Measurements from ENCODE around the gene ATAD2B. TPM values are rescaled to one million over a fixed set of nuclear protein-coding genes. Genes with fewer than 3 reads are reported as not detected.
"Not testable (repeated sequence)": the region's sequence is repeated elsewhere in the genome, so short reads cannot be mapped to it uniquely, and the experiment has no call there.

Gene ATAD2B
- total RNA-seq, 2 experiments from 2014 or later: 12.9 to 15.4 TPM

- CTCF ChIA-PET: interaction anchor here (0.6 to 0.9 kb wide), 2 partner anchors 18 to 291 kb away, joined by 3 read pairs; no protein-coding TSS in a partner anchor
- Mint-ChIP-seq H3K4me1 (ENCODE audit: low read depth) (peaks cover 1% of the 10 kb centered on the region), H3K9me3 (no peaks in the 10 kb centered on the region), H3K27me3 (ENCODE audit: low read depth) (no peaks in the 10 kb centered on the region), H3K4me3 (no peak overlapping the region), H3K27ac (no peak overlapping the region), H3K36me3 (ENCODE audit: low read depth) (peaks cover 6% of the 10 kb centered on the region)
- intact Hi-C loops (cut with micrococcal nuclease): no loop called here
- no peak for DNase-seq
These were observed 123.5 kb downstream of the ATAD2B start for GRCh38 chr2:23803264-23803964.

DNA sequence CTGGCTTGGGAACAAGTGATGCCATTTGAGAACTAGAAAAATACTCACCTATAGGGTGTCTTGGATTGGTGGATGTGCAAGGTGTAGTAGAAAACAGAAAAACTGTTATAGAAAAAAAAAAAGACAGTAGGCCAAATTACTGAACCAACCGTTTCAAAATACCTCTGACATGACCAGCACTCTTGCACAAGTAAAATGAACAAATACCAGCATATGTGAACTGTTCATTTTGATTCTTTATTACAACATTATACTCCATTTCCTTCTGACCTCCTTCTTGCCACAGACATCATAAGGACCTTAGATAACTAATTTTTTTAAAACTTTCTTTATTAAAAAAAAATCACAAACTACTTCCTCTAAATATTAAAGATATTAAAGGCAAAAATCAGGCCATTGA is 125.5 kb downstream of the ATAD2B start:
- H3K4me3 Mint-ChIP-seq: no peak overlapping the region
- peaks cover 1% of the 10 kb centered on the region for H3K4me1 Mint-ChIP-seq (ENCODE audit: low read depth)
- no peak overlapping the region for H3K27ac Mint-ChIP-seq
- peaks cover 8% of the 10 kb centered on the region for H3K36me3 Mint-ChIP-seq (ENCODE audit: low read depth)
- no peak for DNase-seq
- CTCF ChIA-PET: no interaction called here
- H3K27me3 Mint-ChIP-seq (ENCODE audit: low read depth): no peaks in the 10 kb centered on the region
- no peaks in the 10 kb centered on the region for H3K9me3 Mint-ChIP-seq
- intact Hi-C loops (cut with micrococcal nuclease): no loop called here

GRCh38 chr2:23794234-23794633 is 132.7 kb downstream of the ATAD2B start:
- H3K36me3 Mint-ChIP-seq (ENCODE audit: low read depth): peaks cover 3% of the 10 kb centered on the region
- intact Hi-C loops (cut with micrococcal nuclease): no loop called here

DNA sequence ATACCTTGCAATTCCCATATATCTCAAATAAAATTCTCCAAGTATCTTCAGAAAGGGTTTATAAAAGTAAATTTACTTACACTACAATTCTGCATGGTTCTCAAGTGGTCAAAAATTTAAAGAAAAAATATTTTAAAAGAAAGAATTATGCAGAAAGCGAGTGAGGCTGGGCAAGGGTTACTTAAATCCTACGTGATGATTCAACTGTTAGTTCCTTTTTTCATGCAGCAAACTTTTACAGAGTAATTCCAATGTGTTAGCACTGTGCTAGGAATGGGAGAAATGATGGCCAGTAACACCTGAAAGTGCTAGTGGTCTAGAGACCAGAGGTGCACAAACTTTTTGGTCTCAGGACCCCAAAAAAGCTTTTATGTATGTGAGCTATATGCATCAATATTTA is 133.4 kb downstream of the ATAD2B start:
- H3K4me3 Mint-ChIP-seq: no peak overlapping the region
- CTCF ChIA-PET: no interaction called here
- peaks cover 18% of the 10 kb centered on the region for H3K4me1 Mint-ChIP-seq (ENCODE audit: low read depth)
- no peak overlapping the region for H3K27ac Mint-ChIP-seq
- intact Hi-C loops (cut with micrococcal nuclease): no loop called here
- H3K27me3 Mint-ChIP-seq (ENCODE audit: low read depth): no peaks in the 10 kb centered on the region
- no peak for DNase-seq
- peaks cover 2% of the 10 kb centered on the region for H3K36me3 Mint-ChIP-seq (ENCODE audit: low read depth)
- H3K9me3 Mint-ChIP-seq: no peaks in the 10 kb centered on the region

More at GRCh38 chr2:23794234-23794633, 132.7 kb downstream of the ATAD2B start:
- no peak for DNase-seq
- CTCF ChIA-PET: no interaction called here
- H3K4me1 Mint-ChIP-seq (ENCODE audit: low read depth): peaks cover 10% of the 10 kb centered on the region
- no peaks in the 10 kb centered on the region for H3K9me3 Mint-ChIP-seq
- H3K27ac Mint-ChIP-seq: no peak overlapping the region
- no peaks in the 10 kb centered on the region for H3K27me3 Mint-ChIP-seq (ENCODE audit: low read depth)
- no peak overlapping the region for H3K4me3 Mint-ChIP-seq

DNA sequence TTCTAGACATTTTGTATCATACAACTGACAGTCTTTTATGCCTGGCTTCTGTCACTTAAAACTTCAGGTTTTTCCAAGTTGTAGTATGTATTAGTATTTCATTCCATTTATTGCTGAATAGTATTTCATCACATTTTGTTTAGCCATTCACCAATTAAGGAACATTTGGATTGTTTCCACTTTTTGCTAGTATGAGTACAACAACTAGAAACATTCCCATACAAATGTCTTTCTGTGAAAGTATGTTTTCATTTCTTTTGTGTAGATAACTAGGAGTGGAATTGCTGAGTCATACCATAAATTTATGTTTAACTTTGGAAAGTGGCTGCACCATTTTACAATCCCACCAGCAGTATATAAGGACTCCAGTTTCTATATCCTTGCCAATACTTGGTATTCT is 135.9 kb downstream of the ATAD2B start:
- Mint-ChIP-seq H3K36me3 (ENCODE audit: low read depth) (peaks cover 6% of the 10 kb centered on the region), H3K9me3 (no peaks in the 10 kb centered on the region), H3K4me3 (no peak overlapping the region), H3K4me1 (ENCODE audit: low read depth) (peaks cover 28% of the 10 kb centered on the region), H3K27me3 (ENCODE audit: low read depth) (no peaks in the 10 kb centered on the region), H3K27ac (no peak overlapping the region)
- CTCF ChIA-PET: interaction anchor here (0.6 kb wide), 2 partner anchors 33 to 71 kb away, joined by 3 to 7 read pairs; no protein-coding TSS in a partner anchor
- intact Hi-C loops (cut with micrococcal nuclease): no loop called here
- DNase-seq: no peak

DNA sequence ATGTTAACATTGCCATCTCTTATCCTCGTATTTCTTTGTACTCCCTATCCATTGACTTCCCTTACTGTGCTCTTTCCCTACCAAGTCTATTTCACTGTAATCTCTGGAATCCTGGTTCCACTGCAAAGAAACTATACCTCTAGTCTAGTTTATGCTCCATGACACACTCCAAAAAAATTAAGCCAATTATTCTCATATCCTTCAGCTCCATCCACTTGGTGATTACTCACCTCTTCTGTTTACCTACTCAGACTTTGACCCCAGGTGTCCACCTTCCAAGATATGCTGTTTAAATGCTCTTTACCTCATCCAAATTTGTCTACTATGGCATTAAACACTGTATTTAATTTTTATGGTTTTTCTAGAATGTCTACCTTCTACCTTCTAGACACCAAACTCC is 137.9 kb downstream of the ATAD2B start:
- H3K4me3 Mint-ChIP-seq: no peak overlapping the region
- no peaks in the 10 kb centered on the region for H3K27me3 Mint-ChIP-seq (ENCODE audit: low read depth)
- DNase-seq: no peak
- H3K9me3 Mint-ChIP-seq: no peaks in the 10 kb centered on the region
- intact Hi-C loops (cut with micrococcal nuclease): no loop called here
- peaks cover 13% of the 10 kb centered on the region for H3K36me3 Mint-ChIP-seq (ENCODE audit: low read depth)
- H3K27ac Mint-ChIP-seq: no peak overlapping the region
- CTCF ChIA-PET: no interaction called here
- H3K4me1 Mint-ChIP-seq (ENCODE audit: low read depth): peaks cover 28% of the 10 kb centered on the region

DNA sequence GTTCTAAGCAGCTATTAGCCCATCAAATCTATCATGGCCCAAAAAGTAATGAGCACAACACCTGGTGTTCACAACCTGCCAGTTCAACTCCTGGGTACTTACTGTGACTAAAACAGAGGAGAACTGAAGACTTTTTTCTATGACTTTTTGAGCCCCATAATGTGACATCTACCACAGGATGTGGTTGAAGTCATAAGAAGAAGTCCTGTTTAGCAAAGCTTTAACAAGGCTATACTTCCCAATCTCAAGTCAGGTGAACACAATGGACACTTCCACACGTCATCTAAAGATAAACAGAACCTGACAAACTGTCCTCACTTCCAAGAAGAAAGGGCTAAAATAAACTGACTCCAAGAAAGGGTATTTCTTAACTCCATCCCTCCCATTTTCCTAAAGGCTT is 138.8 kb downstream of the ATAD2B start:
- intact Hi-C loops (cut with micrococcal nuclease): no loop called here
- CTCF ChIA-PET: interaction anchor here (0.7 kb wide), 1 partner anchor 139 kb away, joined by 3 read pairs; the partner anchor contains the start of gene ATAD2B
- Mint-ChIP-seq H3K27ac (no peak overlapping the region), H3K36me3 (ENCODE audit: low read depth) (peaks cover 16% of the 10 kb centered on the region), H3K4me3 (no peak overlapping the region), H3K27me3 (ENCODE audit: low read depth) (no peaks in the 10 kb centered on the region), H3K4me1 (ENCODE audit: low read depth) (peaks cover 28% of the 10 kb centered on the region), H3K9me3 (no peaks in the 10 kb centered on the region)
- peak; percentile 25 for DNase-seq

DNA sequence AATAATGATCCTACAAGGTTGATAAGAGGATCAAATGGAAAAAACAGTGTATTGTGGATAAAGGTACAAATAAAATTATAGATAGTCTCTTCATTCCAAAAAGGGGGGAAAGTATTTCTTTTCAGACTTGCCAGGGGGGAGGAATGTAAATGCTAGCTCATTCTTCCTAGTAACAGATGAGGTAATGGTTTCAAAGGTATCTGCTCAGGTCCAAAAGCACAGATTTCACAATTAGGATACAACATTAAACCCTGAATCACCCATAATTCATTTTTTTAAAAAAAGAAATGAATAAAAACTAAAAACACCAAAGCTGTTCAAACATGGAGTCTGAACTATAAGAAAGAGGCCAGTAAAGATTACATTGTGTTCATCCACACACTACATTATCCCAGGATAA is 142.0 kb downstream of the ATAD2B start:
- Mint-ChIP-seq H3K9me3 (no peaks in the 10 kb centered on the region), H3K27ac (no peak overlapping the region), H3K4me1 (ENCODE audit: low read depth) (peaks cover 23% of the 10 kb centered on the region), H3K27me3 (ENCODE audit: low read depth) (no peaks in the 10 kb centered on the region), H3K4me3 (no peak overlapping the region), H3K36me3 (ENCODE audit: low read depth) (peaks cover 16% of the 10 kb centered on the region)
- no peak for DNase-seq
- CTCF ChIA-PET: no interaction called here
- intact Hi-C loops (cut with micrococcal nuclease): no loop called here

DNA sequence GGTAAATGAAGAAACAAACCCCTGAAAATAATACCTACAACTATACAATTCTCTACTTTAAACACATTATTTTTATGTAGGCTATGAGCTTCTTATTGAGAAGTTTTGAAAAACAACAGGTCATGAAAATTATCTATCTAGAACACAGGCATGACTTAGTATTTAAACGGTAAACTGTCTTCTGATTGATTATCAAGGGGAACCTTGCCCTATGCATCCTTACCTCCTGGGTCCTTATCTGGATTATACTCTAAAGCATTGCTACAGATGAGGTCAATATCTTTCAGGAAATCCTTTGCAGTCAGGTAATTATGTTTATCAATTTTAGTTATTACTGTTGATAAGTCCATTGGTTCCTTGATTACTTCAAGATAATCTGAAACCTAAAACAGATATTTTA is 144.3 kb downstream of the ATAD2B start:
- peaks cover 2% of the 10 kb centered on the region for H3K4me1 Mint-ChIP-seq (ENCODE audit: low read depth)
- no peak overlapping the region for H3K27ac Mint-ChIP-seq
- H3K4me3 Mint-ChIP-seq: no peak overlapping the region
- H3K27me3 Mint-ChIP-seq (ENCODE audit: low read depth): no peaks in the 10 kb centered on the region
- no peaks in the 10 kb centered on the region for H3K9me3 Mint-ChIP-seq
- no peak for DNase-seq
- intact Hi-C loops (cut with micrococcal nuclease): no loop called here
- CTCF ChIA-PET: interaction anchor here (0.6 kb wide), 1 partner anchor 500 kb away, joined by 6 read pairs; no protein-coding TSS in a partner anchor
- H3K36me3 Mint-ChIP-seq (ENCODE audit: low read depth): peaks cover 19% of the 10 kb centered on the region

DNA sequence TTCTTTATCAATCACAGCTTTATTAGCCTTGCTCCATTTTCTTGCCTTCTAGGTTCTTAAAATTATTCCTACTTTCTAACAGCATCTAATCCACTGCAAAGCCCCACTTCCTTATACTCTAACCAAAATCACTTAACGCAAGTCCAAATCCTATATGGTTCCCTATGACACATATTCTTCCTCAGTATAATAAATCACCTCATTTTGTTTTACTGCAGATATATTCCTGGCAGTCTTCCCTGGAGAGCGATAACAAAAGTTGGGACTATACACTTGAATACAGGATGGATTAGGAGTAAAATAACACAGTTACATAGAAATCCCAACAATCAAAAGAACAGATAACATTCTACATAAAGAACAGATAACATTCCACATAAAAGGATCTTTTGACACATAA is 144.8 kb downstream of the ATAD2B start:
- CTCF ChIA-PET: interaction anchor here (0.6 to 0.7 kb wide), 2 partner anchors 33 to 501 kb away, joined by 3 to 6 read pairs; no protein-coding TSS in a partner anchor
- H3K27me3 Mint-ChIP-seq (ENCODE audit: low read depth): no peaks in the 10 kb centered on the region
- H3K4me3 Mint-ChIP-seq: no peak overlapping the region
- intact Hi-C loops (cut with micrococcal nuclease): no loop called here
- no peak for DNase-seq
- H3K9me3 Mint-ChIP-seq: no peaks in the 10 kb centered on the region
- H3K27ac Mint-ChIP-seq: no peak overlapping the region
- H3K36me3 Mint-ChIP-seq (ENCODE audit: low read depth): peaks cover 23% of the 10 kb centered on the region
- H3K4me1 Mint-ChIP-seq (ENCODE audit: low read depth): no peaks in the 10 kb centered on the region

- H3K27ac Mint-ChIP-seq; H3K4me1 Mint-ChIP-seq (ENCODE audit: low read depth); DNase-seq; H3K4me3 Mint-ChIP-seq; intact Hi-C loops (cut with micrococcal nuclease); H3K9me3 Mint-ChIP-seq; H3K27me3 Mint-ChIP-seq (ENCODE audit: low read depth): not testable (repeated sequence)
- peaks cover 23% of the 10 kb centered on the region for H3K36me3 Mint-ChIP-seq (ENCODE audit: low read depth)
- CTCF ChIA-PET: interaction anchor here (0.7 kb wide), 1 partner anchor 303 kb away, joined by 4 read pairs; no protein-coding TSS in a partner anchor
These were observed 146.5 kb downstream of the ATAD2B start for GRCh38 chr2:23780465-23780864.

- Mint-ChIP-seq H3K9me3 (no peaks in the 10 kb centered on the region), H3K4me3 (no peak overlapping the region), H3K4me1 (ENCODE audit: low read depth) (no peaks in the 10 kb centered on the region), H3K27ac (no peak overlapping the region), H3K36me3 (ENCODE audit: low read depth) (peaks cover 24% of the 10 kb centered on the region), H3K27me3 (ENCODE audit: low read depth) (no peaks in the 10 kb centered on the region)
- intact Hi-C loops (cut with micrococcal nuclease): no loop called here
- CTCF ChIA-PET: no interaction called here
- no peak for DNase-seq
These were observed 149.1 kb downstream of the ATAD2B start for GRCh38 chr2:23777826-23778225.

- H3K27me3 Mint-ChIP-seq (ENCODE audit: low read depth): no peaks in the 10 kb centered on the region
- H3K4me1 Mint-ChIP-seq (ENCODE audit: low read depth): no peaks in the 10 kb centered on the region
- H3K36me3 Mint-ChIP-seq (ENCODE audit: low read depth): peaks cover 40% of the 10 kb centered on the region
- DNase-seq: no peak
- no peaks in the 10 kb centered on the region for H3K9me3 Mint-ChIP-seq
- CTCF ChIA-PET: no interaction called here
- intact Hi-C loops (cut with micrococcal nuclease): no loop called here
- no peak overlapping the region for H3K27ac Mint-ChIP-seq
- no peak overlapping the region for H3K4me3 Mint-ChIP-seq
These were observed 150.9 kb downstream of the ATAD2B start for GRCh38 chr2:23776021-23776420.
